ENCODE data around the gene AQP7. TPM values are rescaled to one million over a fixed set of nuclear protein-coding genes. Genes with fewer than 3 reads are reported as not detected.

Gene AQP7
- polyA plus RNA-seq, 1 of the 3 experiments (the other 2 are of a cell fraction), result 0.05 TPM

GRCh38 chr9:33414268-33414667 lies 11.9 kb upstream of the AQP7 start:
- TF ChIP-seq RAD21 (IDR thresholded peaks at IDR 0.05; ENCODE audit: low read length), result no peak
- TF ChIP-seq TAF1 (IDR thresholded peaks at IDR 0.05; ENCODE audit: borderline replicate concordance, low read depth, low read length), result no peak
- no peak for TF ChIP-seq EP300 (IDR thresholded peaks at IDR 0.05; ENCODE audit: borderline replicate concordance in 1 of 2, low read depth in 1 of 2, low read length in 1 of 2)
- no peak for TF ChIP-seq CTCF (IDR thresholded peaks at IDR 0.05)
- TF ChIP-seq SIN3A (IDR thresholded peaks at IDR 0.05; ENCODE audit: borderline replicate concordance, low read depth, low read length), result no peak
- no peak for TF ChIP-seq GABPA (IDR thresholded peaks at IDR 0.05; ENCODE audit: low read depth)
- TF ChIP-seq NFIC (IDR thresholded peaks at IDR 0.05; ENCODE audit: borderline replicate concordance), result no peak
- no peak for TF ChIP-seq SMC3 (IDR thresholded peaks at IDR 0.05; ENCODE audit: low read depth, low read length)
- TF ChIP-seq YY1 (IDR thresholded peaks at IDR 0.05; ENCODE audit: low read depth), result no peak
- TF ChIP-seq POLR2AphosphoS5 (IDR thresholded peaks at IDR 0.05; ENCODE audit: low read depth, low read length), result no peak
- no peak for TF ChIP-seq MEF2A (IDR thresholded peaks at IDR 0.05; ENCODE audit: borderline replicate concordance, low read depth)
- no peak for TF ChIP-seq MAX (IDR thresholded peaks at IDR 0.05; ENCODE audit: low read depth)
- TF ChIP-seq FOXJ3 (CRISPR knock-in tag; IDR thresholded peaks at IDR 0.05), result no peak
- TF ChIP-seq MXI1 (IDR thresholded peaks at IDR 0.05; ENCODE audit: low read depth, low read length), result no peak
- TF ChIP-seq PBX3 (IDR thresholded peaks at IDR 0.05), result no peak
- TF ChIP-seq USF1 (IDR thresholded peaks at IDR 0.05; ENCODE audit: borderline replicate concordance, low read depth), result no peak
- TF ChIP-seq JUND (IDR thresholded peaks at IDR 0.05), result no peak
- TF ChIP-seq TCF12 (IDR thresholded peaks at IDR 0.05), result no peak
- TF ChIP-seq FOSL2 (IDR thresholded peaks at IDR 0.05; ENCODE audit: borderline replicate concordance, low read depth), result no peak
- H3K4me3 ChIP-seq (ENCODE audit: low read depth in 2 of 2, low read length in 1 of 2), result no peak overlapping the region
- no peak overlapping the region for H3K4me2 ChIP-seq
- H2AFZ ChIP-seq (ENCODE audit: low read depth), result no peak overlapping the region
- no peaks in the 10 kb centered on the region for H3K4me1 ChIP-seq (ENCODE audit: control insufficient read depth in 1 of 2, insufficient read depth in 2 of 2, low read depth in 1 of 2, low read length in 1 of 2)
- no peaks in the 10 kb centered on the region for H3K9me2 ChIP-seq
- H3K9me3 ChIP-seq, result no peaks in the 10 kb centered on the region
- ChIA-PET POLR2A (no interaction called here), CTCF (interaction anchor here (0.6 to 7.7 kb wide), 6 partner anchors 10 to 712 kb away, joined by 3 to 52 read pairs (median 15); partner anchors contain the start of gene DCAF12)
- no peaks in the 10 kb centered on the region for H4K20me1 ChIP-seq (ENCODE audit: insufficient read depth)
- H3K79me2 ChIP-seq (ENCODE audit: insufficient read depth), result no peaks in the 10 kb centered on the region
- no peaks in the 10 kb centered on the region for H3K27me3 ChIP-seq (ENCODE audit: insufficient read depth)
- no peak overlapping the region for H3K27ac ChIP-seq (ENCODE audit: low read depth in 2 of 2, low read length in 1 of 2)
- H3K9ac ChIP-seq, result no peak overlapping the region
- H3F3A ChIP-seq (replicated peaks; ENCODE audit: insufficient read depth), result no peaks in the 10 kb centered on the region
- WGBS (ENCODE audit: low lambda C conversion rate), result 80% methylated on average over 3 of the region's 3 CpGs
- DNase-seq, result no peak
- no peaks in the 10 kb centered on the region for H3K36me3 ChIP-seq (replicated peaks in 1 of 2; ENCODE audit: control insufficient read depth in 1 of 2, insufficient read depth in 2 of 2, low read length in 1 of 2)

Data from SK-N-SH (cell line).